HUES6 (cell line): Measurements from ENCODE around the gene CUEDC2.
A peak's percentile ranks its signal among the peaks of the same experiment; 100 is the strongest.

Experiments
- H3K27ac ChIP-seq: 2 replicates; pipeline ENCODE4 v1.7.0; 2013; ENCODE audit warnings: low read depth, mild to moderate bottlenecking, low read length, inconsistent platforms
- H3K27me3 ChIP-seq: 2 replicates; pipeline ENCODE4 v1.6.1; 2013; ENCODE audit warnings: low read length; ENCODE audit not compliant: control insufficient read depth, insufficient read depth
- H3K36me3 ChIP-seq: 2 replicates; pipeline ENCODE4 v1.6.1; 2013; ENCODE audit warnings: low read length; ENCODE audit not compliant: control insufficient read depth, insufficient read depth
- H3K4me1 ChIP-seq: 2 replicates; pipeline ENCODE4 v1.6.1; 2013; ENCODE audit warnings: low read length; ENCODE audit not compliant: control insufficient read depth, insufficient read depth
- H3K4me3 ChIP-seq: 2 replicates; pipeline ENCODE4 v1.5.1; 2013; ENCODE audit warnings: low read depth, low read length
- H3K9ac ChIP-seq: one replicate; pipeline ENCODE4 v1.6.1; 2013; ENCODE audit warnings: mild to moderate bottlenecking, low read length
- H3K9me3 ChIP-seq: 2 replicates; pipeline ENCODE4 v1.6.1; 2013; ENCODE audit warnings: low read depth, low read length; ENCODE audit not compliant: control insufficient read depth, insufficient read depth

The CUEDC2 gene

DNA sequence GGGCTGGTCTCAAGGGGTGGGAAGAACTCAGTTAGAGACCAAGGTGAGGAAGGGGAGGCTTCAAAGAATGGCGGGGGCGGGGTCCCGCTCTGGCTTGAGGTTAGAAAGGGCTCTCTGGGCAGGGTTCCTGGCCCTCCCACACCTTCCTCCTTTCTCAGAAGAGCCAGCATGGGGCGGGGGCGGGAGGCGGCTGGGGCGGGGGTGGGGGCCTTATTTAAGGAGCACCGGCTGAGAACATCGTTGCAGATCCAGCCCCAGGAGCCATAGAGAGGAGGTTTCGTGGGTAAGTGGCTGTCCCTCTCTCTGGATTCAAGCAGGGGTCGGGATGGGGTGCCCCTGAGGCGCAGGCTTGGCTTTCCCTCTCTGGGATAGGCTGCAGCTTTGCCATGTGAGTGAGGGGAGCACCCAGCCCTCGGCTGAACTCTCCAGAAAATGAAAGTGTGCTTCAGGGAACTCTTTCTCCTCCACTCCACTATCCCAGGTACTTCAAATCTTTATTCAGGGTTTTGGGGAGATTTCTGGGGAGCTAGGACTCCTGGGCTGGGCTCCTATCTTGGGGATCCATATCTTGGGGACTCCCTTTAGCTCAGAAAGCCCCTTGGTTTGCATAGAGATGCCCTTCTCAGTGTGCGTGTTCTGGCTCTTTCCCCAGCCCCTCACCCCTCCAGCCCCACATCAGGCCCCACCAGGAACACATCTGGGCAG lies 3.3 kb upstream of the CUEDC2 start:
- peaks cover 23% of the 10 kb centered on the region for H3K4me1 ChIP-seq
- no peak overlapping the region for H3K27ac ChIP-seq
- H3K36me3 ChIP-seq = no peaks in the 10 kb centered on the region
- peaks cover 50% of the 10 kb centered on the region for H3K27me3 ChIP-seq
- peak overlapping the region; percentile 49 for H3K4me3 ChIP-seq
- H3K9ac ChIP-seq = peak overlapping the region; percentile 35
- no peaks in the 10 kb centered on the region for H3K9me3 ChIP-seq

DNA sequence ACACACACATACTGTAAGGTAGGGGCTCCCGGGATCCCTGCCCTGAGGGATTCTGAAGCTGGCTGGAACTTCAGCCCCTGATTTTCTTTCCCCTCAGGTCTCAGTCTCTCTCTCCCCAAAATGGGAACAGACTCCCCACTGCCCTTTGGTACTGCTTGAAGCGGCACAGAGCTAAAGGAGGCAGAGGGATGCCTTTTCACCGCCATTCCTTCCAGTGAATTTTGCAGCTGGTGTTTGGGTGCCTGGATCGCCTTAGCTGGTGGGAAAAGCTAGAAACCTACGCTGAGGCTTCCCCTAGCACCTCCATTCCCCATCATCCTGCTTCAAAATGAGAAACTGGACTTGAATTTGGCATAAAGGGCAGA lies 2.7 kb upstream of the CUEDC2 start:
- Histone ChIP-seq H3K4me3 (peak overlapping the region; percentile 49), H3K9ac (peak overlapping the region; percentile 35), H3K27me3 (peaks cover 50% of the 10 kb centered on the region), H3K27ac (no peak overlapping the region), H3K9me3 (no peaks in the 10 kb centered on the region), H3K36me3 (no peaks in the 10 kb centered on the region), H3K4me1 (peaks cover 23% of the 10 kb centered on the region)

DNA sequence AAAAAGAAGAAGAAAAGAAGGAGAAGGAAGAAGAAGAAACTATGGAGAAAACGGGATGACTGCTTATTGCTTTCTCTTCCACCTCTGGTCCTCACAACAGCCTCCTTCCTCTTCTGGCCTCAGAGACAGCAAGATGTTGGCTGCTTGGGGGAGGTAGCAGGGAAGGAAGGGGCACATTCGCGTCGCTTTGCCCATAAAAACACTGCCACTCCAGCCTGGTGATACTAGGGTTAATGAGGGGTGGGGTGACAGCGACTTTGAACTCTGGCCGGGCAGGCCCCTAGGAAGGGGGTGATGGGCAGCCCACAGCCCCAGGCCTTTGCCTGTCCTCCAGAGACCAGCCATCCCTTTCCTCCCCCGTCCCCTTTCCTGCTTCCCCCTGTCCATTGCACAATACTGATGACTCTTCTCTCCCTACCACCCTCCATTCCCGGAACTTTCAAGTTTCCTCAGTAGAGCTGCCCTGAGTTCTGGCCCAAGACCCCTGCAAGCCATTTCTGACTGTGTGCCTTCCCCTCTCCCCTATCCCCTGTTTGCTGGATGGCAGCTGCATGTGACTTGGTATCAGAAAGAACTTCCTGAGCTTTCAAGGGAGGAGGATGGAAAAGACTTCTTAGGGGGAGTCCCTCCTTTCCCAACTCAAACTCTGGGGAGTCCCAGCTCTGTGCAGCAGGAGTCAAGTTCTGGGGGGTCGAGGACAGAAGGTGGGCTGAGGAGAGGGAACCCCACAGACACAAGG lies 2.2 kb upstream of the CUEDC2 start:
- no peak overlapping the region for H3K9ac ChIP-seq
- peaks cover 50% of the 10 kb centered on the region for H3K27me3 ChIP-seq
- peaks cover 23% of the 10 kb centered on the region for H3K4me1 ChIP-seq
- H3K4me3 ChIP-seq = peak overlapping the region; percentile 49
- H3K27ac ChIP-seq = no peak overlapping the region
- H3K9me3 ChIP-seq = no peaks in the 10 kb centered on the region
- H3K36me3 ChIP-seq = no peaks in the 10 kb centered on the region

DNA sequence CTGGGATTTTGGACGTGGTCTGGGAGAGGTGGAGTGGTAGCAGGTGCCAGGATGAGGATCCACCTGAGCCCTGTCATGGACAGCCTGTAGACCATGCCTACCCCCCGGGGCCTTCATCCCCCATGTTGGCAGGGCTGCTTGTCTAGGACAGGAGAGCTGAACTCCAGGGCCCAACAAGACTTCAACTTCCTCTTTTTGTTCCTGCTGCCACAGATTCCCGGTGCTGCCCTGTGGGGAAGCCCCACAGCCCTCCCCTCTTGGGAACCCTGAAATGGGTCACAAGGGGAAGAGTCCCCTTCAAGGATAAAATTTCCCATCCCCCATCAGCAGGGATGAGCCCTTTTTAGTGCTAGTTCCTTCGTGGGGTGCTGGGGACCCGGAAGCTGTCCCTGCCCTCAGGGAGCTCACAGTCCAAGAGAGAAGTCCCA lies 1.3 kb upstream of the CUEDC2 start:
- Histone ChIP-seq H3K27me3 (peaks cover 50% of the 10 kb centered on the region), H3K4me1 (peaks cover 23% of the 10 kb centered on the region), H3K9ac (no peak overlapping the region), H3K4me3 (no peak overlapping the region), H3K36me3 (no peaks in the 10 kb centered on the region), H3K9me3 (no peaks in the 10 kb centered on the region), H3K27ac (no peak overlapping the region)

DNA sequence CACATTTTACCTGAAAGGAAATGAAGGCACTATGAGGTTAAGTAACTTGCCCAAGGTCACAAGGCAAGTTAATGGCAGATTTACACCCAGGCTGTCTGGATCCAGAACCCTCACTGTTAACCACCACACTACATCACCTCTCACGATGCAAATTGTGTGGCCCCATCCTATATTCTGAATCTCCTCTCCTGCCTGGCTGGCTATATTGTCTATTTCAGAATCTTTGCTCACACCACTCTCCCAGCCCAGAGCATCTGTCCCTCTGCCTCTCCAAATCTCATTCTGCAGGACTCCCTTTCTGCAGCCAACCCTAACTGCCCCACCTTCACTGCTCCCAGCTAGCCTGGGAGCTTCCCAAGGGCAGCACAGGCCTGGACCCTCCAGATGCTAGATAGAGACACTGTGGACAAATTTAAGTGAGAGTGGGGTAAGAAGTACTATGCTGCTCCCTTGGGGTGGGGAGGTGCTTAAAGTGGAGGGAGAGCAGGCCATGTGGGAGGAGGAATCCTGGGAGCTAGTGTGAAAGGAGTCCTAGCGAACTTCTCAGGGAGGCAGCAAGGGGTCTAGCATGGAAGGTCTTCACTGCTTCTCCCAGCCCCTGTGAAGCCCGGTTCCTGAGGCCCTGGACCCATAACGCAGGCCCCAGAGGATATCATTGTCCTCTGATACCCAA lies 786 bp downstream of the CUEDC2 start:
- H3K4me3 ChIP-seq = peak overlapping the region; percentile 93
- peaks cover 36% of the 10 kb centered on the region for H3K27me3 ChIP-seq
- H3K4me1 ChIP-seq = peaks cover 23% of the 10 kb centered on the region
- peak overlapping the region; percentile 85 for H3K9ac ChIP-seq
- H3K9me3 ChIP-seq = no peaks in the 10 kb centered on the region
- H3K27ac ChIP-seq = peak overlapping the region; percentile 32; the same call in 1 of the 2 replicates
- no peaks in the 10 kb centered on the region for H3K36me3 ChIP-seq

DNA sequence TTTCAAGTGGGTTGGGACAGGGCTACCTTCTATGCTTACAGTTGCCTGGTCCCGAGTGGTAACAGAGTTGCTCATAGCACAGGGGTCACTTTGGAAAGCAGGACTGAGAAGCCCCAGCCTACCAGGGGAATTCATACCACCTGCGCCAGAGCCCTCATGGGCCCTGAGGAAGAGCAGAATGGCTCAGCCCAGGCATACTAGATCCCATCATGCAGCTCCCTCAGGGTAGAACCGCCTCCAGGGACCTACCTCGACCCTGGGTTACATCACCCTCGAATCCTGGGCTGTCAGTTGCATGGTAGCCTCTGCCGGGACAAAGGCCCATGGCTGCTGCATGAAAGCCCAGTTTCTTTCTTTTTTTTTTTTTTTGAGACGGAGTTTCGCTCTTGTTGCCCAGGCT lies 2.9 kb downstream of the CUEDC2 start:
- Histone ChIP-seq H3K27me3 (peaks cover 16% of the 10 kb centered on the region), H3K9ac (no peak overlapping the region), H3K36me3 (no peaks in the 10 kb centered on the region), H3K4me1 (peaks cover 14% of the 10 kb centered on the region), H3K9me3 (no peaks in the 10 kb centered on the region), H3K4me3 (no peak overlapping the region), H3K27ac (no peak overlapping the region)

DNA sequence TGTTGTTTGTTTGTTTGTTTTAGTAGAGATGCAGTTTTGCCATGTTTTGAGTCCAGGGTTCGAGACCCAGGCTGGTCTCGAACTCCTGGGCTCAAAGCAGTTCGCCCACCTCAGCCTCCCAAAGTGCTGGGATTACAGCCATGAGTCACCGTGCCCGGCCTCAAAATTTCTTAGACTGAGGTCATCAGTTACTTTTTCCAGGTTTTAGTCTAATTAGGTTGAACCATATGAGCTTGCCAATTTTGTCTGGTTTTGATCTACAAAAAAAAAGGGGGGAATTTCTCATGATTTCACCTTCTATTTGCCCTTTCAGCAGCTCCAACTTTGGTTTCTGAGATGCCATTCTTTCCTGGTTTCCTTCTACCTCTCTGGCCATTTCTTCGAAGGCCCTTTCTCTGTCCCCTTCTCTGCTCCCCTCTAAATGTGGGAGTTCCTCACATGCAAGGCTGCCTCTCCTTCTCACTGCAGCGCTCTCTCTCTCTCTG lies 5.5 kb downstream of the CUEDC2 start:
- H3K4me3 ChIP-seq = no peak overlapping the region
- H3K36me3 ChIP-seq = peaks cover 6% of the 10 kb centered on the region; the same call in 1 of the 2 replicates

DNA sequence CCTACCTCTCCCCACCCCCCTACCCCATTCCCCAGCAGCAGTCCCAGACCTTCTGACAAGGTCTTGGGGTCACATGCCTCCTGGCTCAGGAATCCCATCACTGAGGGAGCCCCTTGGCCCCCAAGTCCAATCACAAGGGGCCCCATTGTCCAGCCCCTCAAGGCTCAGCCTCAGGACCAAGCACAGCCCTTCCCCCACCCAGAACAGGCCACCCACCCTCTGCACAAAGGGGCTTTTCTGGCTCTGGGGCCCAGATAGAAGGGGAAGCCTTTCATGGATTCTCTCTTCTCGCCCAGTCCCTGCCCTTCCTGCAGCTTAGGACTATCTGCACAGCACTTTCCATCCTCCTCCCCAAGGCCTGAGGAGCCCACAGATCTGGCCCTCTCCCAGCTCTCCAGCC lies 6.9 kb downstream of the CUEDC2 start:
- Histone ChIP-seq H3K36me3 (peaks cover 6% of the 10 kb centered on the region; the same call in 1 of the 2 replicates), H3K27me3 (peaks cover 2% of the 10 kb centered on the region; the same call in 1 of the 2 replicates), H3K4me3 (no peak overlapping the region), H3K9ac (no peak overlapping the region), H3K27ac (no peak overlapping the region), H3K9me3 (no peaks in the 10 kb centered on the region), H3K4me1 (peaks cover 9% of the 10 kb centered on the region)

More for the DNA sequence above, 5.5 kb downstream of the CUEDC2 start:
- Histone ChIP-seq H3K27ac (no peak overlapping the region), H3K9me3 (no peaks in the 10 kb centered on the region), H3K27me3 (peaks cover 2% of the 10 kb centered on the region; the same call in 1 of the 2 replicates), H3K4me1 (peaks cover 13% of the 10 kb centered on the region), H3K9ac (no peak overlapping the region)

DNA sequence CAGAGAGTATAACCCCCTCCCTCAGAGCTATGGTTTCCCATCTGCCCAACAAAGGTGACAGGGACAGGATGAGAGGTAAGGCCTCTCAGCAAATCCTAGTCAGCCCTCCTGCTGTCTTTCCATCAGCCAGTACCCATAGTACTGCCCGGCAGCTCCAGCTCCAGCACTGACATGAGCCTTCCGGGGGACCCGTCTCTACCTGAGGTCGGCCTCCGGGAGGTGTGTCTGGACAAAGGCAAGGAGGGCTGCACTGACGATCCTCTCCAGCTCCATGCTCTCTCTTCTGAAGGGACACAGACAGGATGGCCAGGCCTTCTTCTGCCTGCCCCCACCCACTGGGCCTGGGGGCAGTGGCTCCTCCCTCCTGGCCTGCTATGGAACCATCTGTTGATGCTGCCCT lies 7.5 kb downstream of the CUEDC2 start:
- H3K4me1 ChIP-seq = peaks cover 9% of the 10 kb centered on the region
- H3K27me3 ChIP-seq = peaks cover 2% of the 10 kb centered on the region; the same call in 1 of the 2 replicates
- H3K27ac ChIP-seq = no peak overlapping the region
- no peak overlapping the region for H3K4me3 ChIP-seq
- no peak overlapping the region for H3K9ac ChIP-seq
- no peaks in the 10 kb centered on the region for H3K9me3 ChIP-seq
- H3K36me3 ChIP-seq = peaks cover 6% of the 10 kb centered on the region; the same call in 1 of the 2 replicates

DNA sequence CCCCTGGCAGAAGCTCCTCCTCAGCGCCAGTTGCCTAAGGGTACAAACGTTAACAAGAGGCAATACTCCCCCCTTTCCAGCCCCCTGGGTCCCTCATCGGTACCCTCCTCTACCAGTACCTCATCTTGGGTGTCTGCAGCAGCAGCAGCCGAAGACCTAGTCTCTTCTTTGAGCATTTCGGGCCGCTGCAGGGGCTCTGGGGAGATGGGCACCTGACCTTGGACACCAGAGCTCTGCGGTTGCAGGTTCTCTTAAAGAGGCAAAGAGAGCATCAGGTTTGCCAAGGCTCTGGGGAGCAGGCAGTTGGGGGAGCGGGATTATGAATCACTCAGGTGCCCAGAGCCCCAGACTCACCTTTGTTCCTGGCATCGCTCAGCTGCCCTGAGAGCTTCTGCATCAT lies 8.2 kb downstream of the CUEDC2 start:
- no peak overlapping the region for H3K27ac ChIP-seq
- peaks cover 6% of the 10 kb centered on the region; the same call in 1 of the 2 replicates for H3K36me3 ChIP-seq
- no peak overlapping the region for H3K4me3 ChIP-seq
- H3K27me3 ChIP-seq = peaks cover 4% of the 10 kb centered on the region; the same call in 1 of the 2 replicates
- no peak overlapping the region for H3K9ac ChIP-seq
- no peaks in the 10 kb centered on the region for H3K9me3 ChIP-seq
- peaks cover 9% of the 10 kb centered on the region for H3K4me1 ChIP-seq
